K562 (cell line): ENCODE measurements around the gene PDZK1IP1. TPM values are rescaled to one million over a fixed set of nuclear protein-coding genes. Genes with fewer than 3 reads are reported as not detected.

ENCODE experiments used
- CREM ChIP-seq: IDR thresholded peaks from 2 replicates; pipeline ENCODE4 v1.6.1; 2014; ENCODE audit warnings: antibody characterized with exemption, low read depth
- EP300 ChIP-seq: IDR thresholded peaks from 2 replicates; pipeline ENCODE4 v1.6.1; 2012; ENCODE audit warnings: low read length, improper control_type of control experiment
- MBD2 ChIP-seq: sonication (generic); IDR thresholded peaks from 2 replicates; pipeline ENCODE4 v1.6.1; 2016; ENCODE audit warnings: low read depth, borderline replicate concordance
- MYC ChIP-seq, 2 experiments: fragments of 250-450 bp in 1 of 2; sonication (Bioruptor Pico) in 1 of 2; IDR thresholded peaks; 2 replicates each; pipeline versions ENCODE4 v1.5.1 to v1.6.1; 2012 to 2021; ENCODE audit warnings: low read depth in 2 of 2, borderline replicate concordance in 1 of 2, improper control_type of control experiment in 1 of 2, low read length in 1 of 2, mild to moderate bottlenecking in 1 of 2, moderate library complexity in 1 of 2
- NUFIP1 ChIP-seq: fragments of 450-650 bp; IDR thresholded peaks from 2 replicates; pipeline ENCODE4 v1.6.1; 2018; ENCODE audit not compliant: partially characterized antibody
- POLR2G ChIP-seq: fragments of 200-400 bp; formaldehyde crosslinking; IDR thresholded peaks from 2 replicates; pipeline ENCODE4 v1.6.1; 2017; ENCODE audit warnings: low read depth, mild to moderate bottlenecking, antibody characterized with exemption, low read length, moderate library complexity
- SMARCA4 ChIP-seq: fragments of 450-650 bp; IDR thresholded peaks from 2 replicates; pipeline ENCODE4 v1.6.1; 2016
- SUPT5H ChIP-seq: fragments of 450-650 bp; IDR thresholded peaks from 2 replicates; pipeline ENCODE4 v1.6.1; 2016
- TFAM ChIP-seq: fragments of 250-450 bp; sonication (Bioruptor Pico); conservative IDR thresholded peaks from 2 replicates; pipeline ENCODE4 v1.5.0; 2021; ENCODE audit warnings: mild to moderate bottlenecking, moderate library complexity
- ZBTB8A ChIP-seq: fragments of 450-650 bp; IDR thresholded peaks from 2 replicates; pipeline ENCODE4 v1.6.1; 2018; ENCODE audit warnings: mild to moderate bottlenecking, moderate library complexity; ENCODE audit not compliant: partially characterized antibody
- ZNF583 ChIP-seq: fragments of 250-450 bp; sonication (Bioruptor Pico); IDR thresholded peaks from 2 replicates; pipeline ENCODE4 v1.4.0; 2020
- polyA plus RNA-seq, 8 experiments: library from polyadenylated mRNA; depleted of rRNA in 4 of 8; stranded (reverse) in 5 of 8; unstranded in 3 of 8; fragments of >200 nt; fragmentation: Nextera tagmentation in 2 of 8; fragmentation: Illumina TruSeq in 1 of 8; extraction: Ambion mirVana in 2 of 8; extraction: Trizol in 1 of 8; gene quantifications; 2 replicates each; pipeline versions ENCODE4 v1.2.1 to v1.2.3, GENCODE V29; 2011 to 2014; ENCODE audit warnings: inconsistent platforms in 1 of 8, missing spikeins in 1 of 8
- total RNA-seq, 7 experiments: library from RNA; depleted of rRNA in 6 of 7; stranded (reverse); fragments of >200 nt in 6 of 7; fragmentation: Illumina TruSeq in 2 of 7; extraction: Trizol in 2 of 7; gene quantifications; 2 replicates each; pipeline versions ENCODE4 v1.2.1 to v1.2.3, GENCODE V29; 2011 to 2021; ENCODE audit warnings: low replicate concordance in 1 of 7
- TF ChIP-seq, protein P1 (sequence below): sonication (generic); formaldehyde crosslinking; IDR thresholded peaks from 2 replicates; pipeline ENCODE4 v1.8.0; 2022; ENCODE audit warnings: mild to moderate bottlenecking, missing genetic modification reagents
- TF ChIP-seq, protein P2 (sequence below): fragments of 450-650 bp; IDR thresholded peaks from 2 replicates; pipeline ENCODE4 v1.6.1; 2018; ENCODE audit not compliant: partially characterized antibody
- TF ChIP-seq, protein P3 (sequence below): fragments of 450-650 bp; IDR thresholded peaks from 2 replicates; pipeline ENCODE4 v1.6.1; 2016
- TF ChIP-seq, protein P4 (sequence below), 2 experiments: fragments of 450-650 bp; conservative IDR thresholded peaks; 2 replicates each; pipeline ENCODE4 v1.6.1; 2017; ENCODE audit warnings: mild to moderate bottlenecking in 2 of 2, moderate library complexity in 2 of 2
- TF ChIP-seq, protein P5 (sequence below): conservative IDR thresholded peaks from 2 replicates; pipeline ENCODE4 v1.6.1; 2011; ENCODE audit warnings: low read depth, mild to moderate bottlenecking, low read length; ENCODE audit not compliant: control insufficient read depth

PDZK1IP1 gene
- total and polyA plus RNA-seq, 9 of the 15 experiments (the other 6 are each of a cell fraction or from before 2014, with no cell fraction given): 0.17 to 0.68 (median 0.53) TPM; not detected in 2

DNA sequence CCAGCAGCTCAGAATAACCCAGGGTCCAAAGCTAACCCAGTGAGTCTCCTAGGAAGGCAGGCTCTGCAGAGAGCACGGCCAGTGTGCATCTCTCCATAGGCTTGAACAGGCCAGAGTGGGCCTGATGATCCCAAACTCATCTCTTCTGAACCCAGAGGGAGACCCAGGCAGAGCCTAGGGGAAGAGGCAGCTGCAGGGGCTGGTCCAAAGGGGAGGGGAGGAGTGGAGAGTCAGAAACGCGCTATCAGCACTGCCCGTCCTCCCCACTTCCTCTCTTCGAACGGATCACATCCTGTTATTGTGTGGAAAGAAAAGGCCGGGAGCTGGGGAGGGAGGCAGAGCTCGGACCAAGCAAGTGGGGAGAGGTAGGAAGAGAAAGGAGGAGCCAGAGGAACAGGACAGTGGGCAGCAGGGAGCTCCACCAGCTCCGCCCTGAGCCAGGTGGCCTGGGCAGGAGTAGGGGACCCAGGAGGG lies 22.0 kb upstream of the PDZK1IP1 start (continued):
- TF ChIP-seq, protein P1, sequence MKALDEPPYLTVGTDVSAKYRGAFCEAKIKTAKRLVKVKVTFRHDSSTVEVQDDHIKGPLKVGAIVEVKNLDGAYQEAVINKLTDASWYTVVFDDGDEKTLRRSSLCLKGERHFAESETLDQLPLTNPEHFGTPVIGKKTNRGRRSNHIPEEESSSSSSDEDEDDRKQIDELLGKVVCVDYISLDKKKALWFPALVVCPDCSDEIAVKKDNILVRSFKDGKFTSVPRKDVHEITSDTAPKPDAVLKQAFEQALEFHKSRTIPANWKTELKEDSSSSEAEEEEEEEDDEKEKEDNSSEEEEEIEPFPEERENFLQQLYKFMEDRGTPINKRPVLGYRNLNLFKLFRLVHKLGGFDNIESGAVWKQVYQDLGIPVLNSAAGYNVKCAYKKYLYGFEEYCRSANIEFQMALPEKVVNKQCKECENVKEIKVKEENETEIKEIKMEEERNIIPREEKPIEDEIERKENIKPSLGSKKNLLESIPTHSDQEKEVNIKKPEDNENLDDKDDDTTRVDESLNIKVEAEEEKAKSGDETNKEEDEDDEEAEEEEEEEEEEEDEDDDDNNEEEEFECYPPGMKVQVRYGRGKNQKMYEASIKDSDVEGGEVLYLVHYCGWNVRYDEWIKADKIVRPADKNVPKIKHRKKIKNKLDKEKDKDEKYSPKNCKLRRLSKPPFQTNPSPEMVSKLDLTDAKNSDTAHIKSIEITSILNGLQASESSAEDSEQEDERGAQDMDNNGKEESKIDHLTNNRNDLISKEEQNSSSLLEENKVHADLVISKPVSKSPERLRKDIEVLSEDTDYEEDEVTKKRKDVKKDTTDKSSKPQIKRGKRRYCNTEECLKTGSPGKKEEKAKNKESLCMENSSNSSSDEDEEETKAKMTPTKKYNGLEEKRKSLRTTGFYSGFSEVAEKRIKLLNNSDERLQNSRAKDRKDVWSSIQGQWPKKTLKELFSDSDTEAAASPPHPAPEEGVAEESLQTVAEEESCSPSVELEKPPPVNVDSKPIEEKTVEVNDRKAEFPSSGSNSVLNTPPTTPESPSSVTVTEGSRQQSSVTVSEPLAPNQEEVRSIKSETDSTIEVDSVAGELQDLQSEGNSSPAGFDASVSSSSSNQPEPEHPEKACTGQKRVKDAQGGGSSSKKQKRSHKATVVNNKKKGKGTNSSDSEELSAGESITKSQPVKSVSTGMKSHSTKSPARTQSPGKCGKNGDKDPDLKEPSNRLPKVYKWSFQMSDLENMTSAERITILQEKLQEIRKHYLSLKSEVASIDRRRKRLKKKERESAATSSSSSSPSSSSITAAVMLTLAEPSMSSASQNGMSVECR (CRISPR knock-in tag): no peak
- TF ChIP-seq POLR2G (0 out of 2 replicates have a peak, but pooled peaks have one; percentile 49), EP300 (peak; percentile 69; the same call in 1 of the 2 replicates), SMARCA4 (peak; percentile 64), MBD2 (peak; percentile 55; the same call in 1 of the 2 replicates), ZBTB8A (no peak), CREM (peak; percentile 71), SUPT5H (peak; percentile 63), NUFIP1 (no peak), MYC (IDR thresholded peaks at IDR 0.05; ENCODE audit: low read depth, low read length) (0 out of 2 replicates have a peak, but pooled peaks have one; percentile 16), MYC (CRISPR knock-in tag; IDR thresholded peaks at IDR 0.05; ENCODE audit: borderline replicate concordance, low read depth) (no peak), TFAM (CRISPR knock-in tag) (no peak), ZNF583 (CRISPR knock-in tag) (no peak)
- TF ChIP-seq, protein P2, sequence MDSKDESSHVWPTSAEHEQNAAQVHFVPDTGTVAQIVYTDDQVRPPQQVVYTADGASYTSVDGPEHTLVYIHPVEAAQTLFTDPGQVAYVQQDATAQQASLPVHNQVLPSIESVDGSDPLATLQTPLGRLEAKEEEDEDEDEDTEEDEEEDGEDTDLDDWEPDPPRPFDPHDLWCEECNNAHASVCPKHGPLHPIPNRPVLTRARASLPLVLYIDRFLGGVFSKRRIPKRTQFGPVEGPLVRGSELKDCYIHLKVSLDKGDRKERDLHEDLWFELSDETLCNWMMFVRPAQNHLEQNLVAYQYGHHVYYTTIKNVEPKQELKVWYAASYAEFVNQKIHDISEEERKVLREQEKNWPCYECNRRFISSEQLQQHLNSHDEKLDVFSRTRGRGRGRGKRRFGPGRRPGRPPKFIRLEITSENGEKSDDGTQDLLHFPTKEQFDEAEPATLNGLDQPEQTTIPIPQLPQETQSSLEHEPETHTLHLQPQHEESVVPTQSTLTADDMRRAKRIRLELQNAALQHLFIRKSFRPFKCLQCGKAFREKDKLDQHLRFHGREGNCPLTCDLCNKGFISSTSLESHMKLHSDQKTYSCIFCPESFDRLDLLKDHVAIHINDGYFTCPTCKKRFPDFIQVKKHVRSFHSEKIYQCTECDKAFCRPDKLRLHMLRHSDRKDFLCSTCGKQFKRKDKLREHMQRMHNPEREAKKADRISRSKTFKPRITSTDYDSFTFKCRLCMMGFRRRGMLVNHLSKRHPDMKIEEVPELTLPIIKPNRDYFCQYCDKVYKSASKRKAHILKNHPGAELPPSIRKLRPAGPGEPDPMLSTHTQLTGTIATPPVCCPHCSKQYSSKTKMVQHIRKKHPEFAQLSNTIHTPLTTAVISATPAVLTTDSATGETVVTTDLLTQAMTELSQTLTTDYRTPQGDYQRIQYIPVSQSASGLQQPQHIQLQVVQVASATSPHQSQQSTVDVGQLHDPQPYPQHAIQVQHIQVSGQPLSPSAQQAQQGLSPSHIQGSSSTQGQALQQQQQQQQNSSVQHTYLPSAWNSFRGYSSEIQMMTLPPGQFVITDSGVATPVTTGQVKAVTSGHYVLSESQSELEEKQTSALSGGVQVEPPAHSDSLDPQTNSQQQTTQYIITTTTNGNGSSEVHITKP: peak; percentile 81
- TF ChIP-seq, protein P3, sequence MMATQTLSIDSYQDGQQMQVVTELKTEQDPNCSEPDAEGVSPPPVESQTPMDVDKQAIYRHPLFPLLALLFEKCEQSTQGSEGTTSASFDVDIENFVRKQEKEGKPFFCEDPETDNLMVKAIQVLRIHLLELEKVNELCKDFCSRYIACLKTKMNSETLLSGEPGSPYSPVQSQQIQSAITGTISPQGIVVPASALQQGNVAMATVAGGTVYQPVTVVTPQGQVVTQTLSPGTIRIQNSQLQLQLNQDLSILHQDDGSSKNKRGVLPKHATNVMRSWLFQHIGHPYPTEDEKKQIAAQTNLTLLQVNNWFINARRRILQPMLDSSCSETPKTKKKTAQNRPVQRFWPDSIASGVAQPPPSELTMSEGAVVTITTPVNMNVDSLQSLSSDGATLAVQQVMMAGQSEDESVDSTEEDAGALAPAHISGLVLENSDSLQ: 0 out of 2 replicates have a peak, but pooled peaks have one; percentile 6
- TF ChIP-seq, protein P4, sequence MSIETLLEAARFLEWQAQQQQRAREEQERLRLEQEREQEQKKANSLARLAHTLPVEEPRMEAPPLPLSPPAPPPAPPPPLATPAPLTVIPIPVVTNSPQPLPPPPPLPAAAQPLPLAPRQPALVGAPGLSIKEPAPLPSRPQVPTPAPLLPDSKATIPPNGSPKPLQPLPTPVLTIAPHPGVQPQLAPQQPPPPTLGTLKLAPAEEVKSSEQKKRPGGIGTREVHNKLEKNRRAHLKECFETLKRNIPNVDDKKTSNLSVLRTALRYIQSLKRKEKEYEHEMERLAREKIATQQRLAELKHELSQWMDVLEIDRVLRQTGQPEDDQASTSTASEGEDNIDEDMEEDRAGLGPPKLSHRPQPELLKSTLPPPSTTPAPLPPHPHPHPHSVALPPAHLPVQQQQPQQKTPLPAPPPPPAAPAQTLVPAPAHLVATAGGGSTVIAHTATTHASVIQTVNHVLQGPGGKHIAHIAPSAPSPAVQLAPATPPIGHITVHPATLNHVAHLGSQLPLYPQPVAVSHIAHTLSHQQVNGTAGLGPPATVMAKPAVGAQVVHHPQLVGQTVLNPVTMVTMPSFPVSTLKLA (conservative IDR thresholded peaks at IDR 0.05): no peak
- TF ChIP-seq, protein P5, sequence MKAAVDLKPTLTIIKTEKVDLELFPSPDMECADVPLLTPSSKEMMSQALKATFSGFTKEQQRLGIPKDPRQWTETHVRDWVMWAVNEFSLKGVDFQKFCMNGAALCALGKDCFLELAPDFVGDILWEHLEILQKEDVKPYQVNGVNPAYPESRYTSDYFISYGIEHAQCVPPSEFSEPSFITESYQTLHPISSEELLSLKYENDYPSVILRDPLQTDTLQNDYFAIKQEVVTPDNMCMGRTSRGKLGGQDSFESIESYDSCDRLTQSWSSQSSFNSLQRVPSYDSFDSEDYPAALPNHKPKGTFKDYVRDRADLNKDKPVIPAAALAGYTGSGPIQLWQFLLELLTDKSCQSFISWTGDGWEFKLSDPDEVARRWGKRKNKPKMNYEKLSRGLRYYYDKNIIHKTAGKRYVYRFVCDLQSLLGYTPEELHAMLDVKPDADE: peak; percentile 59; the same call in 1 of the 2 replicates
